ENCODE results near the gene PCYOX1L. TPM values are rescaled to one million over a fixed set of nuclear protein-coding genes. Genes with fewer than 3 reads are reported as not detected.

Gene PCYOX1L
- total RNA-seq, 1 donor from 2014 or later, result 9.2 TPM

DNA sequence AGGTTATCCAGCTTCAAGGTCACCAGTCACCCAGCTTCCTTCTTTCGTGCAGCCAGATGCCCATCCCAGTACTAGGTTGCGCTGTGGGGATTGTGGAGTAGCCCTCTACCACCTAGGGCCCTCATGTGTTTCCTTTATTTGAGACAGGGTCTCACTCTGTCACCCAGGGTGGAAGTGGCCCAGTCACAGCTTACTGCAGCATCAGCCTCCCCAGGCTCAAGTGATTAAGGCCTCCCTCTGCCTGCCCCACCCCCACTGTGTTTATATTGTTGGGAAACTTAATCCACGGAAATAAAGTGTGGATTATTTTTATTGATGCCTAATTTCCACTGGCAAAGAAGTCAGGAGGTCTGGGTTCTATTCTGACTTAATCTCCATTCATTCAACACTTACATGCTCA lies 17.0 kb downstream of the PCYOX1L start:
- Mint-ChIP-seq H3K27ac (no peak overlapping the region), H3K27me3 (no peaks in the 10 kb centered on the region), H3K36me3 (ENCODE audit: low read depth) (no peaks in the 10 kb centered on the region), H3K4me1 (no peaks in the 10 kb centered on the region), H3K9me3 (no peaks in the 10 kb centered on the region), H3K4me3 (no peak overlapping the region)
- POLR2A ChIA-PET, result no interaction called here
- CTCF ChIA-PET, result interaction anchor here (2.0 kb wide), 1 partner anchor 190 kb away, joined by 4 read pairs; no protein-coding TSS in a partner anchor
- TF ChIP-seq, protein P1, sequence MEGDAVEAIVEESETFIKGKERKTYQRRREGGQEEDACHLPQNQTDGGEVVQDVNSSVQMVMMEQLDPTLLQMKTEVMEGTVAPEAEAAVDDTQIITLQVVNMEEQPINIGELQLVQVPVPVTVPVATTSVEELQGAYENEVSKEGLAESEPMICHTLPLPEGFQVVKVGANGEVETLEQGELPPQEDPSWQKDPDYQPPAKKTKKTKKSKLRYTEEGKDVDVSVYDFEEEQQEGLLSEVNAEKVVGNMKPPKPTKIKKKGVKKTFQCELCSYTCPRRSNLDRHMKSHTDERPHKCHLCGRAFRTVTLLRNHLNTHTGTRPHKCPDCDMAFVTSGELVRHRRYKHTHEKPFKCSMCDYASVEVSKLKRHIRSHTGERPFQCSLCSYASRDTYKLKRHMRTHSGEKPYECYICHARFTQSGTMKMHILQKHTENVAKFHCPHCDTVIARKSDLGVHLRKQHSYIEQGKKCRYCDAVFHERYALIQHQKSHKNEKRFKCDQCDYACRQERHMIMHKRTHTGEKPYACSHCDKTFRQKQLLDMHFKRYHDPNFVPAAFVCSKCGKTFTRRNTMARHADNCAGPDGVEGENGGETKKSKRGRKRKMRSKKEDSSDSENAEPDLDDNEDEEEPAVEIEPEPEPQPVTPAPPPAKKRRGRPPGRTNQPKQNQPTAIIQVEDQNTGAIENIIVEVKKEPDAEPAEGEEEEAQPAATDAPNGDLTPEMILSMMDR (IDR thresholded peaks at IDR 0.05), result no peak
- no peak for DNase-seq
- intact Hi-C loops (cut with micrococcal nuclease), result no loop called here
- no peak for ATAC-seq (ENCODE audit: low read depth)

DNA sequence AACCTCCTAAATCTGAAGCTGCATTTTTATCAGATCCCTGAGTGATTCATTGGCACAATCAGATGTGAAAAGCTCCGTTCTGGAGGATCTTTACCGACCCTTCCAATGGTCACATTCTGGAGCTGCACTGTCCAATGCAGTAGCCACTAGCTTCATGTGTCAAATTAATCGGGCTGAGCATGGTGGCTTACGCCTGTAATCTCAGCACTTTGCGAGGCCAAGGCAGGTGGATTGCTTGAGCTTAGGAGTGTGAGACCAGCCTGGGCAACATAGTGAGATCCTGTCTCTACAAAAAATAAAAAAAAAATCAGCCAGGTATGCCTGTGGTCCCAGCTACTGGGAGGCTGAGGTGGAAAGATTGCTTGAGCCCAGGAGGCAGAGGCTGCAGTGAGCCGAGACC lies 17.6 kb downstream of the PCYOX1L start:
- CTCF ChIA-PET, result interaction anchor here (1.8 to 2.0 kb wide), 3 partner anchors 8 to 189 kb away, joined by 4 to 13 read pairs (median 6); no protein-coding TSS in a partner anchor

DNA sequence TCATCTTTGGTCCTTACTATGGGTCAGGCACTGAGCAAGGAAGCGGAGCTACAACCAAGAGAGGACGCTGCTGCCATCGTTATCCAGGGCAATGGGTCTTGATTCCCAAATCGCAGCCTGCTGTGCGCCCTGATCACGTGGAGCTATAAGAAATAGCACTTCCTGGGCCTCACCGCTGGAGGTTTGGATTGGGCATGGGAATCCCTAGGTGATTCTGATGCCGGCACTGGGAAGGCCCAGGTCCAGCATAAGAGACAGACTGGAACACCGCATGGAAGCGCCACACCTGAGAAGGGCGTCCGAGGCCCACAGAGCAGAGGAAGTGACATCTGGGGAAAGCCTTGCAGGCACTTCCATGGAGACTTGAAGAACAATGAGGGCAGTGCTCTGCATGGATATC lies 18.3 kb downstream of the PCYOX1L start:
- peaks cover 5% of the 10 kb centered on the region for H3K27me3 Mint-ChIP-seq
- H3K36me3 Mint-ChIP-seq (ENCODE audit: low read depth), result no peaks in the 10 kb centered on the region
- H3K4me3 Mint-ChIP-seq, result no peak overlapping the region
- ATAC-seq (ENCODE audit: low read depth) (no peak), DNase-seq (no peak)
- intact Hi-C loops (cut with micrococcal nuclease), result no loop called here
- POLR2A ChIA-PET, result no interaction called here
- TF ChIP-seq, protein P1 (IDR thresholded peaks at IDR 0.05), result no peak
- no peaks in the 10 kb centered on the region for H3K9me3 Mint-ChIP-seq
- no peaks in the 10 kb centered on the region for H3K4me1 Mint-ChIP-seq
- H3K27ac Mint-ChIP-seq, result no peak overlapping the region
- CTCF ChIA-PET, result interaction anchor here (1.8 to 2.0 kb wide), 3 partner anchors 8 to 189 kb away, joined by 4 to 13 read pairs (median 6); no protein-coding TSS in a partner anchor

More for the DNA sequence above, 17.6 kb downstream of the PCYOX1L start:
- Mint-ChIP-seq H3K27me3 (peaks cover 2% of the 10 kb centered on the region), H3K4me3 (no peak overlapping the region), H3K27ac (no peak overlapping the region), H3K36me3 (ENCODE audit: low read depth) (no peaks in the 10 kb centered on the region), H3K4me1 (no peaks in the 10 kb centered on the region), H3K9me3 (no peaks in the 10 kb centered on the region)
- ATAC-seq (ENCODE audit: low read depth) (no peak), DNase-seq (no peak)
- POLR2A ChIA-PET, result no interaction called here
- intact Hi-C loops (cut with micrococcal nuclease), result no loop called here
- TF ChIP-seq, protein P1 (IDR thresholded peaks at IDR 0.05), result no peak

DNA sequence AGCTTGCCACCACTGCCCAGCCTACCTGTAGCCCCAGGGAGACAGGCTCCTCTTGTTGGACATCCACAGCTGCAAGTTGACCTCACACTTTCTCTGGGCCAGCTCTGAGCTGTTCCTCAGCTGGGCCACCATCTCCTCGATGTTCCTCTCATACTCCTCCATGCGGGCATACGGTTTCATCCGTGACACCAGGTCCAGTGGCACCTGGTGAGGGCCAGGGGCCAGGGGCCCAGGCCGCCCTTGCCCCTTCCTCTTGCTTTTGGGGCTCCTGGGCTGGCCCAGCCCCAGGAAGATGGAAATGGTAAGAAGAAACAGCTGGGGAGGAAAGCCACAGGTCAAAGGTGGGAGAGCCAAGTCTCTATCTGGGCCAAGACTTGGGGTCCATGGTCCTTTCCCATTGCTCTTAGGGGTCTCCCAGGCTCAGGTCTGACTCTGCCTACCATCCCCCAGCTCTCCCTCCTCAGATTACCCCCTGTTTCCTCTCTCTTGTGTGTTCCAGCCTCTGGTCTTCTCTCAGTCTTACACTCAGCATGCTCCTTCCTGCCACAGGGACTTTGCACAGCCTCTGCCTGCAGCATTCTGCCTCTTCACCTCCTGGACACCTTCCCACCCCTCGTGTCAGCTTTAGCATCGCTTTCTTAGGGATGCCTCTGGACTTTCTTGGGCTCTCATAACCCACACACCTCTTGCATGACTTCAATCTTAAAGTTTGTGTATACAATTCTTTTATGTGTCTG lies 19.0 kb downstream of the PCYOX1L start:
- no peak for ATAC-seq (ENCODE audit: low read depth)
- Mint-ChIP-seq H3K9me3 (no peaks in the 10 kb centered on the region), H3K27ac (no peak overlapping the region), H3K27me3 (peaks cover 7% of the 10 kb centered on the region), H3K4me3 (no peak overlapping the region), H3K4me1 (peaks cover 2% of the 10 kb centered on the region), H3K36me3 (ENCODE audit: low read depth) (no peaks in the 10 kb centered on the region)
- TF ChIP-seq, protein P1 (IDR thresholded peaks at IDR 0.05), result no peak
- ChIA-PET POLR2A (no interaction called here), CTCF (interaction anchor here (1.8 to 2.0 kb wide), 3 partner anchors 9 to 188 kb away, joined by 4 to 13 read pairs (median 6); no protein-coding TSS in a partner anchor)
- intact Hi-C loops (cut with micrococcal nuclease), result no loop called here
- DNase-seq, result no peak

DNA sequence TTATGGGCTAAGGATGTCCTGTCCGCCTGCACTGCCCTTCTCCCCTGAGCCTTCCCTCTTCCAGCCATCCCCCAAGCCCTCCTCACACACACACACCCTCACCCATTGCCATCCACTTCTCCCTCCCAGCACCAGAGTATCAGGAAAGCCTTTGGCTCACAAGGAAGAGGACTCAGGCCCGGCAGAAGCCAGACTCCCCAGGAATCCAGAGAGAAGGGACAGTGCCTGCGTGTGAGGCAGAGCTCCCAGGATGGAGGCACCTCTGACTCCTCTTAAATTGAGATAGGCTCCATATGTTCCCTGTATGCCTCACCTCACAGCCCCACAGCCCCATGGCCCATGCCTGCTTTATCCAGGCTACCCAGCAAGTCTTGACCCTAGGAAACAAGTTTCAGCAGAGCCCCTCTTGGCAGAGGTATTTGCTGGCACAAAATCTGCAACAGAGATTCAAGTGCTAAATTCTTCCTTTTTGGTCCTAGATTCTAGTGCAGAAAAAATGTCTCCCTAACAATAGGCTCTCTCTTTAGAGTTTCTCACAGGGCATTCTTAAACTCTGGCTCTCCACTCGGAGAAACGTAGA lies 20.5 kb downstream of the PCYOX1L start:
- ATAC-seq (ENCODE audit: low read depth) (no peak), DNase-seq (no peak)
- ChIA-PET POLR2A (no interaction called here), CTCF (interaction anchor here (0.6 kb wide), 1 partner anchor 61 kb away, joined by 3 read pairs; no protein-coding TSS in a partner anchor)
- TF ChIP-seq, protein P1 (IDR thresholded peaks at IDR 0.05), result no peak
- no peaks in the 10 kb centered on the region for H3K9me3 Mint-ChIP-seq
- intact Hi-C loops (cut with micrococcal nuclease), result no loop called here
- H3K4me1 Mint-ChIP-seq, result peaks cover 4% of the 10 kb centered on the region
- peaks cover 8% of the 10 kb centered on the region for H3K27me3 Mint-ChIP-seq
- no peaks in the 10 kb centered on the region for H3K36me3 Mint-ChIP-seq (ENCODE audit: low read depth)
- H3K4me3 Mint-ChIP-seq, result no peak overlapping the region
- H3K27ac Mint-ChIP-seq, result no peak overlapping the region
